Natural killer cell treated with Interleukin-12 subunit alpha and Interleukin-12 subunit beta and Interleukin-15 and Interleukin-18, amount 100 ng/mL, for 72 hours (primary cell): Measurements from ENCODE around the gene GOLPH3. TPM values are rescaled to one million over a fixed set of nuclear protein-coding genes. Genes with fewer than 3 reads are reported as not detected.

Experiments used
- ATAC-seq, 2 donors: fragments of 150-1000 bp; cut with Tn5 transposase in 1 of 2; sonication (Bioruptor Pico), chemical (Tn5 transposase) in 1 of 2; 2 replicates each; pipeline ENCODE4 v1.10.0; 2021
- DNase-seq: peaks from one replicate; pipeline ENCODE4 v3.0.0; 2022; ENCODE audit warnings: low spot score
- H3K27ac Mint-ChIP-seq, 2 donors: 1 replicate in 1 of 2; 2 replicates in 1 of 2; pipeline ENCODE4 v1.8.0; 2022; ENCODE audit warnings: mixed read lengths in 2 of 2, mild to moderate bottlenecking in 1 of 2, moderate library complexity in 1 of 2
- H3K27me3 Mint-ChIP-seq, 2 donors: 1 replicate in 1 of 2; 2 replicates in 1 of 2; pipeline ENCODE4 v1.8.0; 2022; ENCODE audit warnings: mixed read lengths in 2 of 2
- H3K36me3 Mint-ChIP-seq: one replicate; pipeline ENCODE4 v1.8.0; 2022; ENCODE audit warnings: mixed read lengths
- H3K4me1 Mint-ChIP-seq, 2 donors: 1 replicate in 1 of 2; 2 replicates in 1 of 2; pipeline ENCODE4 v1.8.0; 2022; ENCODE audit warnings: low read depth in 2 of 2, mixed read lengths in 2 of 2, mild to moderate bottlenecking in 1 of 2
- H3K4me3 Mint-ChIP-seq: one replicate; pipeline ENCODE4 v1.8.0; 2022; ENCODE audit warnings: mixed read lengths
- H3K9me3 Mint-ChIP-seq: 2 replicates; pipeline ENCODE4 v1.8.0; 2022; ENCODE audit warnings: mixed read lengths
- total RNA-seq, 2 donors: library from RNA; stranded (reverse); gene quantifications; one replicate each; pipeline ENCODE4 v1.2.3, GENCODE V29; 2022

GOLPH3 gene
- total RNA-seq, 2 donors from 2014 or later = 72.5 to 86.7 TPM

GRCh38 chr5:32115985-32116384, 58.1 kb downstream of the GOLPH3 start:
- peaks cover 23% of the 10 kb centered on the region for H3K36me3 Mint-ChIP-seq
- H3K27me3 Mint-ChIP-seq = no peaks in the 10 kb centered on the region
- ATAC-seq (no peak), DNase-seq (no peak)
- H3K4me3 Mint-ChIP-seq = no peak overlapping the region
- no peaks in the 10 kb centered on the region for H3K9me3 Mint-ChIP-seq
- H3K4me1 Mint-ChIP-seq = peaks cover 27% of the 10 kb centered on the region in 2 donors
- H3K27ac Mint-ChIP-seq = peak overlapping the region; percentile 19 to 83

GRCh38 chr5:32110111-32110696, 63.9 kb downstream of the GOLPH3 start:
- Mint-ChIP-seq H3K36me3 (peaks cover 21% of the 10 kb centered on the region), H3K4me1 (peaks cover 5 to 7% of the 10 kb centered on the region in 2 donors), H3K4me3 (no peak overlapping the region), H3K27me3 (no peaks in the 10 kb centered on the region), H3K9me3 (no peaks in the 10 kb centered on the region), H3K27ac (no peak overlapping the region)
- DNase-seq = no peak
- no peak for ATAC-seq

- no peak for DNase-seq
- Mint-ChIP-seq H3K4me3 (no peak overlapping the region), H3K27ac (no peak overlapping the region), H3K27me3 (no peaks in the 10 kb centered on the region), H3K4me1 (peaks cover 5 to 7% of the 10 kb centered on the region in 2 donors), H3K9me3 (no peaks in the 10 kb centered on the region), H3K36me3 (peaks cover 21% of the 10 kb centered on the region)
- no peak for ATAC-seq
Measured at GRCh38 chr5:32109236-32109635, 64.9 kb downstream of the GOLPH3 start.

- peaks cover 27% of the 10 kb centered on the region for H3K36me3 Mint-ChIP-seq
- no peak overlapping the region for H3K27ac Mint-ChIP-seq
- H3K4me3 Mint-ChIP-seq = no peak overlapping the region
- H3K9me3 Mint-ChIP-seq = no peaks in the 10 kb centered on the region
- no peak for ATAC-seq
- H3K4me1 Mint-ChIP-seq = peaks cover 5 to 7% of the 10 kb centered on the region in 2 donors
- no peaks in the 10 kb centered on the region for H3K27me3 Mint-ChIP-seq
- no peak for DNase-seq
Measured at GRCh38 chr5:32108167-32108566, 66.0 kb downstream of the GOLPH3 start.

- Mint-ChIP-seq H3K4me1 (peaks cover 4 to 5% of the 10 kb centered on the region in 2 donors), H3K27me3 (no peaks in the 10 kb centered on the region), H3K4me3 (no peak overlapping the region), H3K27ac (no peak overlapping the region), H3K9me3 (no peaks in the 10 kb centered on the region), H3K36me3 (peaks cover 22% of the 10 kb centered on the region)
- ATAC-seq (no peak), DNase-seq (no peak)
Measured at GRCh38 chr5:32107291-32107690, 66.8 kb downstream of the GOLPH3 start.

- ATAC-seq (no peak), DNase-seq (no peak)
- H3K4me1 Mint-ChIP-seq = no peaks in the 10 kb centered on the region
- no peaks in the 10 kb centered on the region for H3K9me3 Mint-ChIP-seq
- H3K4me3 Mint-ChIP-seq = no peak overlapping the region
- peaks cover 10% of the 10 kb centered on the region for H3K36me3 Mint-ChIP-seq
- no peak overlapping the region for H3K27ac Mint-ChIP-seq
- H3K27me3 Mint-ChIP-seq = no peaks in the 10 kb centered on the region
Measured at GRCh38 chr5:32103521-32103920, 70.6 kb downstream of the GOLPH3 start.

GRCh38 chr5:32102254-32102986, 71.7 kb downstream of the GOLPH3 start:
- H3K4me1 Mint-ChIP-seq = no peaks in the 10 kb centered on the region
- H3K9me3 Mint-ChIP-seq = no peaks in the 10 kb centered on the region
- no peak overlapping the region for H3K4me3 Mint-ChIP-seq
- peak overlapping the region in 1 of 2 donors; percentile 30 for H3K27ac Mint-ChIP-seq
- peaks cover 6% of the 10 kb centered on the region for H3K36me3 Mint-ChIP-seq
- ATAC-seq (no peak), DNase-seq (no peak)
- H3K27me3 Mint-ChIP-seq = no peaks in the 10 kb centered on the region

GRCh38 chr5:32100691-32101302, 73.3 kb downstream of the GOLPH3 start:
- Mint-ChIP-seq H3K36me3 (peaks cover 6% of the 10 kb centered on the region), H3K4me1 (no peaks in the 10 kb centered on the region), H3K4me3 (no peak overlapping the region), H3K27ac (no peak overlapping the region), H3K9me3 (no peaks in the 10 kb centered on the region), H3K27me3 (no peaks in the 10 kb centered on the region)
- ATAC-seq = no peak
- no peak for DNase-seq

GRCh38 chr5:32100230-32100629, 73.9 kb downstream of the GOLPH3 start:
- Mint-ChIP-seq H3K27ac (no peak overlapping the region), H3K36me3 (peaks cover 6% of the 10 kb centered on the region), H3K4me1 (no peaks in the 10 kb centered on the region), H3K27me3 (no peaks in the 10 kb centered on the region), H3K9me3 (no peaks in the 10 kb centered on the region), H3K4me3 (no peak overlapping the region)
- DNase-seq = no peak
- ATAC-seq = no peak

GRCh38 chr5:32099486-32100035, 74.6 kb downstream of the GOLPH3 start:
- Mint-ChIP-seq H3K27ac (no peak overlapping the region), H3K27me3 (no peaks in the 10 kb centered on the region), H3K4me1 (no peaks in the 10 kb centered on the region), H3K4me3 (no peak overlapping the region), H3K9me3 (no peaks in the 10 kb centered on the region), H3K36me3 (peaks cover 6% of the 10 kb centered on the region)
- DNase-seq (no peak), ATAC-seq (no peak)

- no peaks in the 10 kb centered on the region for H3K9me3 Mint-ChIP-seq
- H3K36me3 Mint-ChIP-seq = peaks cover 5% of the 10 kb centered on the region
- no peak for ATAC-seq
- H3K4me3 Mint-ChIP-seq = no peak overlapping the region
- no peak overlapping the region for H3K27ac Mint-ChIP-seq
- no peak for DNase-seq
- H3K27me3 Mint-ChIP-seq = no peaks in the 10 kb centered on the region
- H3K4me1 Mint-ChIP-seq = no peaks in the 10 kb centered on the region
Measured at GRCh38 chr5:32098890-32099310, 75.2 kb downstream of the GOLPH3 start.

- Mint-ChIP-seq H3K36me3 (no peaks in the 10 kb centered on the region), H3K27me3 (no peaks in the 10 kb centered on the region), H3K4me3 (no peak overlapping the region), H3K27ac (no peak overlapping the region), H3K4me1 (peaks cover 0 to under 1% of the 10 kb centered on the region in 2 donors), H3K9me3 (no peaks in the 10 kb centered on the region)
- no peak for ATAC-seq
- no peak for DNase-seq
Measured at GRCh38 chr5:32098291-32098690, 75.8 kb downstream of the GOLPH3 start.

- Mint-ChIP-seq H3K9me3 (no peaks in the 10 kb centered on the region), H3K36me3 (no peaks in the 10 kb centered on the region), H3K4me1 (peaks cover 0 to 4% of the 10 kb centered on the region in 2 donors), H3K27ac (no peak overlapping the region), H3K27me3 (no peaks in the 10 kb centered on the region), H3K4me3 (no peak overlapping the region)
- DNase-seq = no peak
- ATAC-seq = no peak
Measured at GRCh38 chr5:32096891-32097595, 77.1 kb downstream of the GOLPH3 start.
